Gastroesophageal sphincter (tissue), 3 donors: ENCODE results near the gene STX1A.

Experiments
- CTCF ChIP-seq, 4 experiments: fragments of 200-600 bp in 2 of 4; fragments of 450-650 bp in 2 of 4; sonication (generic) in 1 of 4; IDR thresholded peaks; one replicate each; pipeline ENCODE4 v1.5.1; 2017 to 2019; ENCODE audit warnings: antibody characterized with exemption in 4 of 4, mild to moderate bottlenecking in 2 of 4, moderate library complexity in 2 of 4
- POLR2AphosphoS5 ChIP-seq: sonication (generic); formaldehyde crosslinking; IDR thresholded peaks from one replicate; pipeline ENCODE4 v1.6.1; 2017; ENCODE audit warnings: antibody characterized with exemption

- TF ChIP-seq CTCF (IDR thresholded peaks at IDR 0.05) (no peak), POLR2AphosphoS5 (no peak)
Measured at GRCh38 chr7:73671857-73672445, 47.5 kb downstream of the STX1A start.
